HL-60 (cell line): ENCODE results near the gene NFATC1.
A peak's percentile ranks its signal among the peaks of the same experiment; 100 is the strongest.

Source experiments
- POLR2AphosphoS5 ChIP-seq: IDR thresholded peaks from 2 replicates; pipeline ENCODE4 v1.6.1; 2012; ENCODE audit warnings: low read depth
- SPI1 ChIP-seq: IDR thresholded peaks from 2 replicates; pipeline ENCODE4 v1.6.1; 2012; ENCODE audit warnings: low read depth, mild to moderate bottlenecking, borderline replicate concordance
- TF ChIP-seq, protein P1 (sequence below): IDR thresholded peaks from one replicate; pipeline ENCODE4 v1.5.1; 2011; ENCODE audit warnings: low read length, control low read depth, inconsistent platforms; ENCODE audit not compliant: insufficient read depth
- TF ChIP-seq, protein P2 (sequence below): IDR thresholded peaks from 2 replicates; pipeline ENCODE4 v1.6.1; 2012; ENCODE audit warnings: low read depth; ENCODE audit not compliant: insufficient replicate concordance

DNA sequence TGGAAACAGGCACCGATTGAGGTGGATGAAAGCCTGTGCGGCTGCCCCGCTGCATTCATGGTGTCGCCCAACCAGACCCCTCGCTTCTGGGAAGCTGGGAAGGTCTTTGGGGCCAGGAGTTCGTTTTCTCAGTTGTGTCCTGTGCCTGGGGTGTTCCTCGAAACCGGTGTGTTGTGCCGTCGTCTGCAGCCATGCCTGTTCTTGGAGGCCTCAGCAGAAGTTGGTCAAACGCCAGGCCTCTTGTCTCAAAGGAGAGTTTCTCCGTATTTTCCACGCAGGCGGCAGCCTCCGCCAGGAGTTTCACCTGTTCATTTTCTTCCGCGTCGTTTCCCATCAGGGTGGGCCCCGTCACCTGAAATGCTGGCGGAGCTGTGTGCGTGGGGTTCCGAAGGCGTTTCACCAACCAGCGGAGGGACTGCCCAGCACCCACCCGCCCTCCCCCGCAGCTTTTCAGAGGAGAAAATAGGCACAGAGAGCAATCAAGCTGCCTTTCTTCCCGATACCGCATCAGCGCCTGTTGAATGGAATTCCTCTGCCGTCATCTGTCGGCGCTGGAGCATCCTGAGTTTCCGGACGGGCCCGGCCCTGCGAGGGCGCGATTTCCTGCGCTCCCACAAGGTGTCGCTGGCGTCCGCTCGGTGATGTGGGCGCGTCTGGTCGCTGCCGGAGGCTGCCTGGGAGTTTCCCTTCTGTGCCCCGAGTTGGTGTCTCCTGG, 17.0 kb upstream of the NFATC1 start:
- TF ChIP-seq, protein P1, sequence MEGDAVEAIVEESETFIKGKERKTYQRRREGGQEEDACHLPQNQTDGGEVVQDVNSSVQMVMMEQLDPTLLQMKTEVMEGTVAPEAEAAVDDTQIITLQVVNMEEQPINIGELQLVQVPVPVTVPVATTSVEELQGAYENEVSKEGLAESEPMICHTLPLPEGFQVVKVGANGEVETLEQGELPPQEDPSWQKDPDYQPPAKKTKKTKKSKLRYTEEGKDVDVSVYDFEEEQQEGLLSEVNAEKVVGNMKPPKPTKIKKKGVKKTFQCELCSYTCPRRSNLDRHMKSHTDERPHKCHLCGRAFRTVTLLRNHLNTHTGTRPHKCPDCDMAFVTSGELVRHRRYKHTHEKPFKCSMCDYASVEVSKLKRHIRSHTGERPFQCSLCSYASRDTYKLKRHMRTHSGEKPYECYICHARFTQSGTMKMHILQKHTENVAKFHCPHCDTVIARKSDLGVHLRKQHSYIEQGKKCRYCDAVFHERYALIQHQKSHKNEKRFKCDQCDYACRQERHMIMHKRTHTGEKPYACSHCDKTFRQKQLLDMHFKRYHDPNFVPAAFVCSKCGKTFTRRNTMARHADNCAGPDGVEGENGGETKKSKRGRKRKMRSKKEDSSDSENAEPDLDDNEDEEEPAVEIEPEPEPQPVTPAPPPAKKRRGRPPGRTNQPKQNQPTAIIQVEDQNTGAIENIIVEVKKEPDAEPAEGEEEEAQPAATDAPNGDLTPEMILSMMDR = peak; percentile 97
- TF ChIP-seq POLR2AphosphoS5 (no peak), SPI1 (no peak)
- TF ChIP-seq, protein P2, sequence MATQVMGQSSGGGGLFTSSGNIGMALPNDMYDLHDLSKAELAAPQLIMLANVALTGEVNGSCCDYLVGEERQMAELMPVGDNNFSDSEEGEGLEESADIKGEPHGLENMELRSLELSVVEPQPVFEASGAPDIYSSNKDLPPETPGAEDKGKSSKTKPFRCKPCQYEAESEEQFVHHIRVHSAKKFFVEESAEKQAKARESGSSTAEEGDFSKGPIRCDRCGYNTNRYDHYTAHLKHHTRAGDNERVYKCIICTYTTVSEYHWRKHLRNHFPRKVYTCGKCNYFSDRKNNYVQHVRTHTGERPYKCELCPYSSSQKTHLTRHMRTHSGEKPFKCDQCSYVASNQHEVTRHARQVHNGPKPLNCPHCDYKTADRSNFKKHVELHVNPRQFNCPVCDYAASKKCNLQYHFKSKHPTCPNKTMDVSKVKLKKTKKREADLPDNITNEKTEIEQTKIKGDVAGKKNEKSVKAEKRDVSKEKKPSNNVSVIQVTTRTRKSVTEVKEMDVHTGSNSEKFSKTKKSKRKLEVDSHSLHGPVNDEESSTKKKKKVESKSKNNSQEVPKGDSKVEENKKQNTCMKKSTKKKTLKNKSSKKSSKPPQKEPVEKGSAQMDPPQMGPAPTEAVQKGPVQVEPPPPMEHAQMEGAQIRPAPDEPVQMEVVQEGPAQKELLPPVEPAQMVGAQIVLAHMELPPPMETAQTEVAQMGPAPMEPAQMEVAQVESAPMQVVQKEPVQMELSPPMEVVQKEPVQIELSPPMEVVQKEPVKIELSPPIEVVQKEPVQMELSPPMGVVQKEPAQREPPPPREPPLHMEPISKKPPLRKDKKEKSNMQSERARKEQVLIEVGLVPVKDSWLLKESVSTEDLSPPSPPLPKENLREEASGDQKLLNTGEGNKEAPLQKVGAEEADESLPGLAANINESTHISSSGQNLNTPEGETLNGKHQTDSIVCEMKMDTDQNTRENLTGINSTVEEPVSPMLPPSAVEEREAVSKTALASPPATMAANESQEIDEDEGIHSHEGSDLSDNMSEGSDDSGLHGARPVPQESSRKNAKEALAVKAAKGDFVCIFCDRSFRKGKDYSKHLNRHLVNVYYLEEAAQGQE = no peak
